HG02981 (cell line): ENCODE results near the gene TGFBR3L.
"Not testable (repeated sequence)": the region's sequence is repeated elsewhere in the genome, so short reads cannot be mapped to it uniquely, and the experiment has no call there.

ENCODE experiments used
- ATAC-seq: cut with Tn5 transposase; IDR thresholded peaks from one replicate; pipeline ENCODE4 v1.9.1; 2021; ENCODE audit warnings: mild to moderate bottlenecking, moderate library complexity; ENCODE audit not compliant: unreplicated experiment

TGFBR3L gene

GRCh38 chr19:7947939-7948338 is 33.3 kb downstream of the TGFBR3L start:
- ATAC-seq: no peak

GRCh38 chr19:7953060-7953459 is 38.4 kb downstream of the TGFBR3L start:
- no peak for ATAC-seq

GRCh38 chr19:7953576-7953975 is 38.9 kb downstream of the TGFBR3L start:
- no peak for ATAC-seq

- ATAC-seq: no peak
Observed at GRCh38 chr19:7955696-7956095, 41.1 kb downstream of the TGFBR3L start.

GRCh38 chr19:7959211-7959610 is 44.6 kb downstream of the TGFBR3L start:
- no peak for ATAC-seq

- ATAC-seq: not testable (repeated sequence)
Observed at GRCh38 chr19:7961082-7961481, 46.5 kb downstream of the TGFBR3L start.

- no peak for ATAC-seq
Observed at GRCh38 chr19:7961920-7962626, 47.4 kb downstream of the TGFBR3L start.

GRCh38 chr19:7962644-7963268 is 48.1 kb downstream of the TGFBR3L start:
- ATAC-seq: no peak

- no peak for ATAC-seq
Observed at GRCh38 chr19:7963566-7963965, 48.9 kb downstream of the TGFBR3L start.

DNA sequence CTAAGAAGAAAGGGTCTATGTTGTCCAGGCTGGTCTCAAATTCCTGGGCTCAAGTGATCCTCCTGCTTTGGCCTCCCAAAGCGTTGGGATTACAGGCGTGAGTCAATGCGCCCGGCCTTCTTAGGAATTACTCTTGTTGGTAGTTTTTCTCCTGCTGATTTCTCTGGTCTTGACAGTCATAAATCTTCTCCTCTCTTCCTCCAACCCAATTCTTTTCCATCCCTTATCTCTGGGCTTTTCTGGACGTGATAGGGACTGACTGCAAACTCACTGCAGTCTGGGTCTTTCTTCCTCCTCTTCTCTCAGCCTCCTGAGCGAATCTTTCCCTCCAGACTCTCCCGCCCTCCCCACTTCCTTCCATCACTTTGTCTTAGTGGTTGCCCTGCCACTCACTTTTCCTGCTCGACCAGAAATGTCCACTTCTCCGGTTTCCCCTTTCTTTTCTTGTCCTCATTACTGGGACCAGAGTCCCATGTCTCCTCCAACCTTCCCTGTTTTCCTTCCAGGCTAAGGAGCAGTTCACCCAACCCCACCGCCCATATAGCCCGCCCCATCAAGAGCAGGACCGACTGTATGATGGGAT is 50.7 kb downstream of the TGFBR3L start:
- ATAC-seq: no peak

DNA sequence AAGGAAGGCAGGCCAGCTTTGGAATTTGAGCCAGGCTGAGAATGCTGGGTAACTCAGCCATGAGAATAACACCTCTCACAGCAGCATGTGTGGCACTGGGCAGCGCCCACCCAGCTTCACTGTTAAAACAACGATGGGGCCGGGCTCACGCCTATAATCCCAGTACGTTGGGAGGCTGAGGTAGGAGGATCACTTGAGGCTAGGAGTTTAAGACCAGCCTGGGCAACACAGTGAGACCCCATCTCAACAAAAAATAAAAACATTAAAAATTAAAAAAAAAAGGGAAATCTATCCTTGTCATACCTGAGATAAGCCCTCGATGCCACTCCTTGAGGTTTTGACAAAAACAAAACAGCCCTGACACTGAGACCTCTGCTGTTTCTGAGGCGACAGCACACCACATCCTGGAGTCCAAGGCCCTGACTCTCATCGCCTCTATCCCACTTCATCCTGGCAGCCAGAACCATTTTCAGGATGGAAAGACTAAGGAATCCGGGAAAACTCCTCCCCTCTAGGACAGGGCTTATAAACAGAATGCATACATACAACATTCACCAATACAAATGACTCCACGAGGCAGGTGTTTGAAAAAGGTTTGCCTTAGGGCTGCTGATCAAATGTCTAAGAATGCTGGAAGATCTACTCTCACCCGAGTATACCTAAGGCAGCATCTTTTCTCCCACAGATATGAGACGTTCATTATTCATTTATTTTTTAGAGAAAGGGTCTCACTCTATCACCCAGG is 51.5 kb downstream of the TGFBR3L start:
- no peak for ATAC-seq

DNA sequence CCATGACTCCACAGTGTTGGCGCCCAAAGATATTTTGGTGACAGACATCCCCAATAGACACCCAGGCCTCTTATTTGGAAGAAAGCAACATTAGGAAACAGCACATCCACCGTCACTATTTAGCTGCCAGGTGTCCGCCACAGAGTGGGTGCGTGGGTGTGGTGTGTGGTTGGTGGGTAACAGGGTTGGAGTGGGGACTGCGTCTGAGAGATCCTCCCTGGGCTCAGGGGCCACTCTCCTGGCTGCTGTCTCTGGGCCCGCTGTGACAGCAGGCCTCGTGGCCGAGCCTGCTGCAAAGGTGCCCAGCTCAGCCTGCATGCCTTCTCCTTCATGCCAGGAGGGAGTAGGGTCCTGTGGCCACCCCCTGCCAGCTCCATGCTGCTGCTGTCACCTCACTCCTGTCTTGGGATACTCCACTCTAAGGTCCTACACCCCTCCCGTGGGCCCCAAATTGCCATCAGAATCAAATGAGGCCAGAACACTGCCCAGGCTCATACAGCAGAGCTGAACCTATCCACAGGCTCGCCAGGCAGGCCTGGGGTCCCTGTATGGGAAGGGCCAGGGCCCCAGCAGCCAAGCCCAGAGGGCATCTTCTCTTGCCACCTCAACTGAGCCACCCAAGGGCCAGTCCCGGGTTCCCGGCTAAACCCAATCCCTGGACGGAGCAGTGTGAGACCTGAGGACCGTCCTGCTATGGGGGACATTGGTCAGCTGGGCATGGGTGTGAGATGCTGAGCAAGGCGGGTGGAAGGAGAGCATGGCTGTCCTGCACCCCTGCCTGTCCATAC is 53.6 kb downstream of the TGFBR3L start:
- no peak for ATAC-seq
